Mesothelial cell of epicardium (in vitro differentiated cells): ENCODE data around the gene TOB1. TPM values are rescaled to one million over a fixed set of nuclear protein-coding genes. Genes with fewer than 3 reads are reported as not detected.
A peak's percentile ranks its signal among the peaks of the same experiment; 100 is the strongest.

Experiments
- DNase-seq, 2 experiments: peaks; one replicate each; pipeline ENCODE4 v3.0.0; 2021; ENCODE audit warnings: low spot score in 2 of 2; ENCODE audit not compliant: unreplicated experiment in 2 of 2
- H3K27ac Mint-ChIP-seq: 2 replicates; pipeline ENCODE4 v1.8.0; 2021; ENCODE audit warnings: mixed read lengths
- H3K27me3 Mint-ChIP-seq: 2 replicates; pipeline ENCODE4 v1.8.0; 2021; ENCODE audit warnings: low read depth, mixed read lengths
- H3K36me3 Mint-ChIP-seq: 2 replicates; pipeline ENCODE4 v1.8.0; 2021; ENCODE audit warnings: mixed read lengths
- H3K4me1 Mint-ChIP-seq: 2 replicates; pipeline ENCODE4 v1.8.0; 2021; ENCODE audit warnings: mixed read lengths
- H3K4me3 Mint-ChIP-seq: 2 replicates; pipeline ENCODE4 v1.8.0; 2021; ENCODE audit warnings: mild to moderate bottlenecking, moderate library complexity, mixed read lengths
- H3K9me3 Mint-ChIP-seq: 2 replicates; pipeline ENCODE4 v1.8.0; 2021; ENCODE audit warnings: mixed read lengths
- total RNA-seq: library from RNA; stranded (reverse); gene quantifications from 3 replicates; pipeline ENCODE4 v1.2.1, GENCODE V29; 2021
- TF ChIP-seq, protein P1 (sequence below): fragments of 200-600 bp; sonication (generic); IDR thresholded peaks from one replicate; pipeline ENCODE4 v1.5.0; 2021; ENCODE audit warnings: antibody characterized with exemption; ENCODE audit not compliant: unreplicated experiment

Gene TOB1
- total RNA-seq, 1 donor from 2014 or later = 29.4 TPM

DNA sequence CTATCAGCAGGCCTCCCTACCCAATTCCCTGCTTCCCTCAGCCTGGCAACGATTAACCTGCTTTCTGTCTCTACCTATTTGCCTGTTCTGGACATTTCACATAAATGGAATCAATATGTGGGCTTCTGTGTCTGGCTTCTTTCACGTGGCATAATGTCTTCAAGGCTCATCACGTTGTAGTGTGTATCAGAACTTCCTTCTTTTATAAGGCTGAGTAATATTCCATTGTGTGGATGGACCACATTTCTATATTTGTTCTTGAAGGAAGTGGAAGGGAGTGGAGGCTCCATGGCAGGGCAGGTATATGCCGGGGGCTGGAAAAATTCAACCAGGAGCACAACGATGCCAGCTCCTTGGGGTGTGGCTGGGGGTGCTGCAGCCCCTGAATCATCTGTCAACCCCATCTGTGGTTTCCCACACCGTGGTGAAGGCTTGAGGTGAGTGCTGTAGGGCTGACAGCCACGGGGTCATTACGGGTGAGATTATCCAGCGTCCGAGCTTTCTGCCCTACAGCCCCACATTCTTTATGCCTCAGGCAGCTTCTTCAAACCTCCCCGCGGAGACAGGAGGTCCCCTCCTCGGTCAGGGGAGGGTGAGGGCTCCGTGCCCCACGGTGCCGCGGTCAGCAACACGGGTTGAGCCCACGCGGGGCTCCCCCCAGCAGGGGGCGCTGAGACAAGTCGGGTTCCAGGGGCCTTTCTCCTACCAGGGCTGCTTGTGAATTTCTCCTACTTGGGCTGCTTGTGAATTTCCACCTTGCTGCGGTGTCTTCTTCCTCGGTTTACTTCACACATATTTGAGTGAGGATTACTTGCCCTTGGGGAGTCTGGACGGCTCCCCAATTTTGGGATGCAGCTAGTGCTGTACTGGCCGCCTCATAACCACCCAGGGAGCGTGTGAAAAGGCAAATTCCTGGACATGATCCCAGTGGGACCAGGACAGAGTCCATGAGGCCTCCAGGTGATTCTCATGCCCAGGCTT lies 49.1 kb downstream of the TOB1 start:
- Mint-ChIP-seq H3K36me3 (no peaks in the 10 kb centered on the region), H3K27me3 (no peaks in the 10 kb centered on the region), H3K9me3 (peaks cover 8% of the 10 kb centered on the region), H3K4me1 (peaks cover 7% of the 10 kb centered on the region), H3K4me3 (no peak overlapping the region), H3K27ac (no peak overlapping the region)
- TF ChIP-seq, protein P1, sequence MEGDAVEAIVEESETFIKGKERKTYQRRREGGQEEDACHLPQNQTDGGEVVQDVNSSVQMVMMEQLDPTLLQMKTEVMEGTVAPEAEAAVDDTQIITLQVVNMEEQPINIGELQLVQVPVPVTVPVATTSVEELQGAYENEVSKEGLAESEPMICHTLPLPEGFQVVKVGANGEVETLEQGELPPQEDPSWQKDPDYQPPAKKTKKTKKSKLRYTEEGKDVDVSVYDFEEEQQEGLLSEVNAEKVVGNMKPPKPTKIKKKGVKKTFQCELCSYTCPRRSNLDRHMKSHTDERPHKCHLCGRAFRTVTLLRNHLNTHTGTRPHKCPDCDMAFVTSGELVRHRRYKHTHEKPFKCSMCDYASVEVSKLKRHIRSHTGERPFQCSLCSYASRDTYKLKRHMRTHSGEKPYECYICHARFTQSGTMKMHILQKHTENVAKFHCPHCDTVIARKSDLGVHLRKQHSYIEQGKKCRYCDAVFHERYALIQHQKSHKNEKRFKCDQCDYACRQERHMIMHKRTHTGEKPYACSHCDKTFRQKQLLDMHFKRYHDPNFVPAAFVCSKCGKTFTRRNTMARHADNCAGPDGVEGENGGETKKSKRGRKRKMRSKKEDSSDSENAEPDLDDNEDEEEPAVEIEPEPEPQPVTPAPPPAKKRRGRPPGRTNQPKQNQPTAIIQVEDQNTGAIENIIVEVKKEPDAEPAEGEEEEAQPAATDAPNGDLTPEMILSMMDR = peak; percentile 71
- DNase-seq = peak in 1 of 2 experiments; percentile 62

DNA sequence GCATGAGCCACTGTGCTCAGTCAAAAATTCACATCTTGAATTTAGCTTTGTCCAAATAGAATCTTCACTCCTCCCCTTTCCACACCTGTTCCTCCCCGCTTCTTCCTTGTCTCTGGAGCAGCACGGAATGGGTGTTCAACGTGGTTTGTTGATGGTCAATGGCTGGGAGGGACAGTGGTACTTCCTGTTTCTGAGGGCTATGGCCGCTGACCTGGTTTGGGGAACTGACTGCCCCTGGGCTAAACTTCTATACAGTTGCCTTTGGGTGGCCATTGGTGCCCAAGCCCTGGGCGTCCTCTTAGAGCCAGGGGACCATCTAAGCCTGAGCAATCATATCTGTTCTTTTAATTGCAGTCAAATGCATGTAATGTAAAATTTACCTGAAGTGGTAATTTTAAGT lies 49.9 kb downstream of the TOB1 start:
- TF ChIP-seq, protein P1 = no peak
- Mint-ChIP-seq H3K9me3 (peaks cover 8% of the 10 kb centered on the region), H3K4me3 (no peak overlapping the region), H3K27ac (no peak overlapping the region), H3K4me1 (peaks cover 7% of the 10 kb centered on the region), H3K27me3 (no peaks in the 10 kb centered on the region), H3K36me3 (no peaks in the 10 kb centered on the region)
- DNase-seq = no peak

DNA sequence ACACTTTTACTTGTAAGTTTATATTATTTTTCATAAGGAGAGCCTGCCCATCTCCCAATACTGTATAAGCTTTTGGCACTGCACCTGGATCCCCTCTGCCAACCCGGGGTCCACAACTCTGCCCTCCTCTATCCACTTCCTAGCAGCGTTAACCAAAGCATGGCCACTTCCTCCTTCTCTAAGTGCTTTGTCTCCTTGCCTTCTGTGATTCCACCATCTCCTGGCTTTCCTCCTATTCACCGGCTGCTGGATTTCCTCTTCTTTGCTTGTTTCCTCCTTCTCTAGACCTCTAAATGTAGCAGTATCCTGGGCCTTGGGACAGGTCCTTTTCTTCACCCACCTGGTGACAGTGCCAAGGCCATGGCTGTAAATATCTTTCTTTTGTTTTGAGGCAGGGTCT lies 50.8 kb downstream of the TOB1 start:
- TF ChIP-seq, protein P1 = no peak
- Mint-ChIP-seq H3K4me3 (no peak overlapping the region), H3K27me3 (no peaks in the 10 kb centered on the region), H3K4me1 (peaks cover 7% of the 10 kb centered on the region), H3K9me3 (peaks cover 8% of the 10 kb centered on the region), H3K36me3 (no peaks in the 10 kb centered on the region), H3K27ac (no peak overlapping the region)
- no peak for DNase-seq

DNA sequence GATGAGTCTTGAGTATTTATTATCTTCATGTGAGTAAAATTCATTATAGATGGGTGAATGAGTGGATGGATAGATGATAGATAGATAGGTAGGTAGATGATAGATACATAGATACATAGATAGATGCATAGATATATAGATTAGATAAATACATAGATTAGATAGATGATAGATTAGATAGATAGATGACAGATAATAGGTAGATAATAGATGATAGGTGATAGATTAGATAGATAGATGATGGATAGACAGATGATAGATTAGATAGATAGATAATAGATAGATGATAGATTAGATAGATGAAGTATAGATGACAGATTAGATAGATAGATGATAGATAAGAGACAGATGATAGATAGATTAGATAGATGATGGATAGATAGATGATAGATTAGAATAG lies 52.6 kb downstream of the TOB1 start:
- peaks cover 8% of the 10 kb centered on the region for H3K9me3 Mint-ChIP-seq
- TF ChIP-seq, protein P1 = no peak
- H3K36me3 Mint-ChIP-seq = no peaks in the 10 kb centered on the region
- no peak for DNase-seq
- H3K4me3 Mint-ChIP-seq = no peak overlapping the region
- H3K4me1 Mint-ChIP-seq = peaks cover 7% of the 10 kb centered on the region
- no peak overlapping the region for H3K27ac Mint-ChIP-seq
- H3K27me3 Mint-ChIP-seq = no peaks in the 10 kb centered on the region

Other genes starting within 250 kb of the TOB1 start
- gene ABCC3, start 231.5 kb downstream of the TOB1 start, total RNA-seq = 0.44 to 1.2 TPM (median 0.93 TPM) in 3 replicates
- gene ANKRD40, start 158.4 kb downstream of the TOB1 start, total RNA-seq = 35.9 to 38.8 TPM (median 37.6 TPM) in 3 replicates
- gene LUC7L3, start 146.8 kb downstream of the TOB1 start, total RNA-seq = 240 to 261 TPM (median 252 TPM) in 3 replicates
- not detected in 3 replicates for gene ANKRD40CL, start 98.8 kb downstream of the TOB1 start, total RNA-seq
- gene WFIKKN2, start 30.8 kb downstream of the TOB1 start, total RNA-seq = 0.42 to 0.68 TPM (median 0.60 TPM) in 3 replicates